HCT116 (cell line): Measurements from ENCODE around the gene FARP1.

Experiments
- CTCF ChIP-seq, 3 experiments: fragments of 200-600 bp in 1 of 3; sonication (generic) in 1 of 3; IDR thresholded peaks in 2 of 3; conservative IDR thresholded peaks in 1 of 3; 2 replicates each; pipeline ENCODE4 v1.5.1; 2012 to 2017; ENCODE audit warnings: low read depth in 2 of 3, low read length in 2 of 3, antibody characterized with exemption in 1 of 3, borderline replicate concordance in 1 of 3, control low read depth in 1 of 3, mild to moderate bottlenecking in 1 of 3, mixed read lengths in 1 of 3, mixed run types in 1 of 3, moderate library complexity in 1 of 3; ENCODE audit not compliant: insufficient read depth in 1 of 3
- EZH2 ChIP-seq: fragments of 200-600 bp; sonication (generic); IDR thresholded peaks from 2 replicates; pipeline ENCODE4 v1.6.1; 2017; ENCODE audit warnings: antibody characterized with exemption, mixed run types
- POLR2A ChIP-seq: IDR thresholded peaks from 2 replicates; pipeline ENCODE4 v1.7.0; 2011; ENCODE audit warnings: borderline replicate concordance; ENCODE audit not compliant: insufficient read depth, insufficient read length; ENCODE audit errors: extremely low read depth
- POLR2AphosphoS5 ChIP-seq: IDR thresholded peaks from 2 replicates; pipeline ENCODE4 v1.6.1; 2011; ENCODE audit warnings: mild to moderate bottlenecking, low read depth, low read length, moderate library complexity
- RAD21 ChIP-seq: IDR thresholded peaks from 2 replicates; pipeline ENCODE4 v1.6.1; 2012; ENCODE audit warnings: low read depth, mild to moderate bottlenecking
- SIN3A ChIP-seq: IDR thresholded peaks from 2 replicates; pipeline ENCODE4 v1.6.1; 2012; ENCODE audit warnings: low read depth
- ZFX ChIP-seq: fragments of 450-650 bp; IDR thresholded peaks from 2 replicates; pipeline ENCODE4 v1.6.1; 2017
- ZNF274 ChIP-seq: fragments of 200-500 bp; sonication (Bioruptor generic); IDR thresholded peaks from 2 replicates; pipeline ENCODE4 v1.6.1; 2014; ENCODE audit warnings: mild to moderate bottlenecking, low read depth, low read length, inconsistent platforms

DNA sequence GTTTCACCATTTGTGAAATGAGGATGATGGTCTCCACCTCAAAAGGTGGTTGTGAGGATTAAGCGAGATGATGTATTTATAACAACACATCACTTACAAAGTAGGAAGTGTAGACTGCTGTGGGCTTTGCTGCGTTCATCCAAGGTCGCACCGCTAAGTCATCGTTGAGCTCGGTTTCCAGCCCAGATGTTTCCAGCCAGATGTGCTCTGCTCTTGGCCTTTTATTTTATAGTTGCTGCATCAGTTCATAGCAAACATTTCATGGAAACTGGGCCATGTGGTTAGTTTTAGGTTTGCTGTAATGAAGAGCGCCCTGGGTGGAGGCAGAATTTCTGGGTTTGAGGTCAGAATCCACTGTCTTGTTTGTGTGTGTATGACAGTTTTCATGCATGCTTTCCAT is 110.6 kb downstream of the FARP1 start:
- TF ChIP-seq POLR2AphosphoS5 (no peak), CTCF (IDR thresholded peaks at IDR 0.05 in 2 of 3, conservative IDR thresholded peaks at IDR 0.05 in 1 of 3; ENCODE audit: borderline replicate concordance in 1 of 3, insufficient read depth in 1 of 3, low read depth in 2 of 3, low read length in 2 of 3) (no peak), POLR2A (no peak), EZH2 (no peak), SIN3A (no peak), ZNF274 (no peak), ZFX (no peak), RAD21 (no peak)
